Caco-2 (cell line): Measurements from ENCODE around the gene IDH3B. TPM values are rescaled to one million over a fixed set of nuclear protein-coding genes. Genes with fewer than 3 reads are reported as not detected.

Source experiments
- BruUV-seq: library from RNA; stranded (reverse); fragments of 400-500 nt; replicated peaks from 2 replicates; lab custom pipeline; 2021; lab: Mats Ljungman, UMichigan
- CTCF ChIA-PET: fragments of 300-600 bp; sonication (Branson Sonifier 250); formaldehyde crosslinking; loops from one replicate; lab custom pipeline; 2022; ENCODE audit warnings: antibody characterized with exemption; lab: Charles Lee
- POLR2A ChIA-PET: fragments of 300-600 bp; sonication (Branson Sonifier 250); formaldehyde crosslinking; loops from one replicate; lab custom pipeline; 2022; ENCODE audit warnings: antibody characterized with exemption; lab: Charles Lee
- DNase-seq, 2 experiments: peaks; one replicate each; pipeline versions ENCODE4 v3.0.0 to v3.0.0-alpha.2; 2020 to 2022
- H3K27me3 ChIP-seq: replicated peaks from 2 replicates; pipeline ENCODE4 v1.6.0; 2011; ENCODE audit warnings: low read length; ENCODE audit not compliant: control insufficient read depth, insufficient read depth
- H3K36me3 ChIP-seq: 2 replicates; pipeline ENCODE4 v1.5.1; 2011; ENCODE audit warnings: low read length; ENCODE audit not compliant: control insufficient read depth, insufficient read depth
- H3K4me1 ChIP-seq: fragments of 250-450 bp; sonication (Bioruptor Pico); 2 replicates; pipeline ENCODE4 v1.5.1; 2020; ENCODE audit warnings: mild to moderate bottlenecking
- H3K4me3 ChIP-seq: 2 replicates; pipeline ENCODE4 v1.5.1; 2011; ENCODE audit warnings: low read depth, mild to moderate bottlenecking, control low read depth, low read length
- H3K9me3 ChIP-seq: fragments of 250-450 bp; sonication (Bioruptor Pico); 2 replicates; pipeline ENCODE4 v1.5.1; 2020; ENCODE audit warnings: mild to moderate bottlenecking, moderate library complexity
- H3K27ac Mint-ChIP-seq: one replicate; pipeline ENCODE4 v1.8.0; 2022; ENCODE audit warnings: mixed read lengths; ENCODE audit not compliant: unreplicated experiment
- H3K27me3 Mint-ChIP-seq: one replicate; pipeline ENCODE4 v1.8.0; 2022; ENCODE audit warnings: mixed read lengths; ENCODE audit not compliant: insufficient read depth, unreplicated experiment
- H3K36me3 Mint-ChIP-seq: one replicate; pipeline ENCODE4 v1.8.0; 2022; ENCODE audit warnings: mild to moderate bottlenecking, mixed read lengths; ENCODE audit not compliant: insufficient read depth, unreplicated experiment
- H3K4me1 Mint-ChIP-seq: one replicate; pipeline ENCODE4 v1.8.0; 2022; ENCODE audit warnings: low read depth, mixed read lengths; ENCODE audit not compliant: unreplicated experiment
- H3K4me3 Mint-ChIP-seq: one replicate; pipeline ENCODE4 v1.8.0; 2022; ENCODE audit warnings: mild to moderate bottlenecking, moderate library complexity, mixed read lengths; ENCODE audit not compliant: unreplicated experiment
- H3K9me3 Mint-ChIP-seq: one replicate; pipeline ENCODE4 v1.8.0; 2022; ENCODE audit warnings: mixed read lengths; ENCODE audit not compliant: unreplicated experiment
- CTCF ChIP-seq, 2 experiments: fragments of 200-600 bp in 1 of 2; IDR thresholded peaks; 1 replicate in 1 of 2; 2 replicates in 1 of 2; pipeline versions ENCODE4 v1.5.1 to v1.8.0; 2011 to 2022; ENCODE audit warnings: antibody characterized with exemption in 1 of 2, control low read depth in 1 of 2, inconsistent platforms in 1 of 2, low read depth in 1 of 2, low read length in 1 of 2, mild to moderate bottlenecking in 1 of 2, moderate library complexity in 1 of 2; ENCODE audit not compliant: insufficient read depth in 1 of 2, severe bottlenecking in 1 of 2, unreplicated experiment in 1 of 2
- intact Hi-C: fragments of 100-400 bp; cut with micrococcal nuclease; formaldehyde crosslinking; loops from one replicate; pipeline ENCODE4 v1.10.0; 2022; ENCODE audit not compliant: unreplicated experiment
- total RNA-seq: library from RNA; stranded (reverse); gene quantifications from 2 replicates; pipeline ENCODE4 v1.2.3, GENCODE V29; 2022

Gene IDH3B
- total RNA-seq, 1 experiment from 2014 or later = 137 TPM

GRCh38 chr20:2643708-2644107, 20.3 kb downstream of the IDH3B start:
- Histone ChIP-seq H3K4me1 (no peaks in the 10 kb centered on the region), H3K36me3 (no peaks in the 10 kb centered on the region), H3K27me3 (no peaks in the 10 kb centered on the region), H3K9me3 (no peaks in the 10 kb centered on the region), H3K4me3 (no peak overlapping the region)
- intact Hi-C loops = no loop called here
- Mint-ChIP-seq H3K27me3 (no peaks in the 10 kb centered on the region), H3K4me3 (no peak overlapping the region), H3K27ac (no peak overlapping the region), H3K4me1 (no peaks in the 10 kb centered on the region), H3K36me3 (no peaks in the 10 kb centered on the region), H3K9me3 (no peaks in the 10 kb centered on the region)
- DNase-seq = no peak
- BruUV-seq = no TSS peak
- ChIA-PET CTCF (no interaction called here), POLR2A (no interaction called here)
- TF ChIP-seq CTCF (IDR thresholded peaks at IDR 0.05; ENCODE audit: insufficient read depth in 1 of 2, low read depth in 1 of 2, low read length in 1 of 2, severe bottlenecking in 1 of 2, unreplicated experiment in 1 of 2) = no peak

GRCh38 chr20:2640899-2641298, 23.1 kb downstream of the IDH3B start:
- ChIA-PET POLR2A (no interaction called here), CTCF (no interaction called here)
- H3K27me3 ChIP-seq = no peaks in the 10 kb centered on the region
- no peak for TF ChIP-seq CTCF (IDR thresholded peaks at IDR 0.05; ENCODE audit: insufficient read depth in 1 of 2, low read depth in 1 of 2, low read length in 1 of 2, severe bottlenecking in 1 of 2, unreplicated experiment in 1 of 2)
- Mint-ChIP-seq H3K36me3 (no peaks in the 10 kb centered on the region), H3K4me3 (no peak overlapping the region), H3K4me1 (no peaks in the 10 kb centered on the region), H3K27ac (no peak overlapping the region), H3K27me3 (no peaks in the 10 kb centered on the region), H3K9me3 (no peaks in the 10 kb centered on the region)
- H3K4me3 ChIP-seq = no peak overlapping the region
- no peaks in the 10 kb centered on the region for H3K9me3 ChIP-seq
- no peak for DNase-seq
- no peaks in the 10 kb centered on the region for H3K4me1 ChIP-seq
- intact Hi-C loops = no loop called here
- no TSS peak for BruUV-seq
- no peaks in the 10 kb centered on the region for H3K36me3 ChIP-seq

- H3K4me1 ChIP-seq = no peaks in the 10 kb centered on the region
- Mint-ChIP-seq H3K27ac (no peak overlapping the region), H3K27me3 (no peaks in the 10 kb centered on the region), H3K9me3 (no peaks in the 10 kb centered on the region), H3K4me3 (no peak overlapping the region), H3K36me3 (no peaks in the 10 kb centered on the region), H3K4me1 (no peaks in the 10 kb centered on the region)
- POLR2A ChIA-PET = no interaction called here
- CTCF ChIA-PET = no interaction called here
- H3K9me3 ChIP-seq = no peaks in the 10 kb centered on the region
- no peaks in the 10 kb centered on the region for H3K27me3 ChIP-seq
- intact Hi-C loops = no loop called here
- no peak overlapping the region for H3K4me3 ChIP-seq
- DNase-seq = no peak
- BruUV-seq = no TSS peak
- TF ChIP-seq CTCF (IDR thresholded peaks at IDR 0.05; ENCODE audit: insufficient read depth in 1 of 2, low read depth in 1 of 2, low read length in 1 of 2, severe bottlenecking in 1 of 2, unreplicated experiment in 1 of 2) = no peak
- no peaks in the 10 kb centered on the region for H3K36me3 ChIP-seq
Measured at GRCh38 chr20:2640260-2640659, 23.8 kb downstream of the IDH3B start.
